Naive thymus-derived CD8-positive, alpha-beta T cell (primary cell): Measurements from ENCODE around the gene RAPGEF1. TPM values are rescaled to one million over a fixed set of nuclear protein-coding genes. Genes with fewer than 3 reads are reported as not detected.
A peak's percentile ranks its signal among the peaks of the same experiment; 100 is the strongest.
"Not testable (repeated sequence)": the region's sequence is repeated elsewhere in the genome, so short reads cannot be mapped to it uniquely, and the experiment has no call there.

ENCODE experiments used
- ATAC-seq, 2 donors: fragments of 150-1000 bp; cut with Tn5 transposase in 1 of 2; sonication (Bioruptor Pico), chemical (Tn5 transposase) in 1 of 2; 1 replicate in 1 of 2; 2 replicates in 1 of 2; pipeline ENCODE4 v1.10.0; 2021; ENCODE audit warnings: mild to moderate bottlenecking in 2 of 2, moderate library complexity in 2 of 2
- POLR2A ChIA-PET: fragments of 350-600 bp; sonication (Branson Sonifier 250); formaldehyde crosslinking; loops from one replicate; lab custom pipeline; 2021; ENCODE audit warnings: antibody characterized with exemption; lab: Charles Lee
- DNase-seq, 10 donors: peaks; one replicate each; pipeline versions ENCODE4 v3.0.0 to v3.0.0-alpha.2; 2020 to 2022
- H3K27ac Mint-ChIP-seq, 10 donors: one replicate each; pipeline ENCODE4 v1.8.0; 2020 to 2022; ENCODE audit warnings: mild to moderate bottlenecking in 10 of 10, mixed read lengths in 10 of 10, moderate library complexity in 4 of 10, inconsistent platforms in 1 of 10
- H3K27me3 Mint-ChIP-seq, 5 donors: one replicate each; pipeline ENCODE4 v1.8.0; 2021 to 2022; ENCODE audit warnings: mixed read lengths in 5 of 5
- H3K36me3 Mint-ChIP-seq, 3 donors: one replicate each; pipeline ENCODE4 v1.8.0; 2020 to 2022; ENCODE audit warnings: mixed read lengths in 3 of 3, mild to moderate bottlenecking in 2 of 3, inconsistent platforms in 1 of 3
- H3K4me1 Mint-ChIP-seq, 4 donors: one replicate each; pipeline ENCODE4 v1.8.0; 2021 to 2022; ENCODE audit warnings: mixed read lengths in 4 of 4
- H3K4me3 Mint-ChIP-seq, 10 donors: one replicate each; pipeline ENCODE4 v1.8.0; 2020 to 2022; ENCODE audit warnings: mild to moderate bottlenecking in 10 of 10, mixed read lengths in 10 of 10, moderate library complexity in 6 of 10, inconsistent platforms in 1 of 10
- H3K9me3 Mint-ChIP-seq, 9 donors: one replicate each; pipeline ENCODE4 v1.8.0; 2020 to 2022; ENCODE audit warnings: mixed read lengths in 9 of 9, mild to moderate bottlenecking in 3 of 9, inconsistent platforms in 1 of 9, moderate library complexity in 1 of 9
- polyA plus RNA-seq, 3 donors: library from polyadenylated mRNA; unstranded; fragments of 300-500 nt; fragmentation: Illumina TruSeq; gene quantifications; one replicate each; pipeline ENCODE4 v1.2.3, GENCODE V29; 2021
- total RNA-seq, 8 experiments: library from RNA in 2 of 8; stranded (reverse) in 2 of 8; gene quantifications; one replicate each; pipeline ENCODE4 v1.2.3 and lab custom pipeline; 2021 to 2026

RAPGEF1 gene
- total and polyA plus RNA-seq, 5 experiments from 2014 or later, result 1.6 to 94.7 (median 9.0) TPM

DNA sequence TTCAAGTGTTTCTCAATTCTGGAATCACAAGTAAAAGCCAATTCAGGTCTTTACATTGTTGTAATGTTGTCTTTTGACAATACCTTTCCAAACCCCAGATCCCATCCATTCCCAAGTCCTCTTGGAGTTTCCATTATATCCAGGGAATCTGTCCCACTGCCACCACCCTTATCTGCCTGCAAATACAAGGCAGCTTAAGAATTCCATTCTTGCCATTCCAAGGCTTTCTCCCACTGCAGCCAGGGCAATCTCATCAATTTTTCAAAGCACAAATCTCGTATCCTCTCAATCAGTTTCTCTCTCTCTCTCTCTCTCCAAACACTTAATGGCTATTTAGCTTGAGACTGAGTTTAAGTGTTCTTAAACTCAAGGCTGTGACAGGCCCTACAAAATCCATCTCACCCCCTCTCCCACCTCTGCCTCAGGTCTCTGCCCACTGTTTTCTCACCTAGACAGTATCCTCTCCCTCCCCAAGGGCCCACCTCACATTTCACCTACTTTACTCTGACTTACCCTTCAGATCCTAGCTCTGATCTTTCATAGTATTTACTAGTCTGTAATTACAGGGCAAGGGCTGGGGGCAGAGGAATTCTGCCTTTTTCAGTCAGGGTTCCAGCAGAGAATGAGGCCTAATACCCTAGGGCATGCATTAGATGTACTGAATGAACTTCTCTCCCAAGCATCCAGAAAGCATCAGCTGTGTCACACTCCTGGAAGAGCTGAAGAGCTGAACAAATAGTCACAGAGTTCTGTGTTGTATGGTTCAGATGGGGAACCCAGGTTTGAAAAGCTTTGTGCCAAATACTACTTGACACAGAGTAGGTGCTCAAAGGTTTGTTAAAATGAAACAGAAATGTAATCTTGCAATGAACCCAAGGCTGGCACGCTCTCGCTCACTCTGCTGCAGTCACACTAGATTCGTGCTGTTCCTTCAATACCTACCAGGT lies 46.0 kb downstream of the RAPGEF1 start:
- H3K4me1 Mint-ChIP-seq, result peaks cover 50 to 95% (median 88%) of the 10 kb centered on the region in 4 donors
- H3K36me3 Mint-ChIP-seq, result peaks cover 0 to 5% (median 0%) of the 10 kb centered on the region in 3 donors
- no peak for ATAC-seq
- DNase-seq, result no peak
- H3K9me3 Mint-ChIP-seq, result no peaks in the 10 kb centered on the region
- POLR2A ChIA-PET, result no interaction called here
- H3K27ac Mint-ChIP-seq, result peak overlapping the region in 5 of 10 donors; percentile 5 to 55 (median 36)
- H3K27me3 Mint-ChIP-seq, result no peaks in the 10 kb centered on the region
- peak overlapping the region in 4 of 10 donors; percentile 1 to 15 (median 2) for H3K4me3 Mint-ChIP-seq

DNA sequence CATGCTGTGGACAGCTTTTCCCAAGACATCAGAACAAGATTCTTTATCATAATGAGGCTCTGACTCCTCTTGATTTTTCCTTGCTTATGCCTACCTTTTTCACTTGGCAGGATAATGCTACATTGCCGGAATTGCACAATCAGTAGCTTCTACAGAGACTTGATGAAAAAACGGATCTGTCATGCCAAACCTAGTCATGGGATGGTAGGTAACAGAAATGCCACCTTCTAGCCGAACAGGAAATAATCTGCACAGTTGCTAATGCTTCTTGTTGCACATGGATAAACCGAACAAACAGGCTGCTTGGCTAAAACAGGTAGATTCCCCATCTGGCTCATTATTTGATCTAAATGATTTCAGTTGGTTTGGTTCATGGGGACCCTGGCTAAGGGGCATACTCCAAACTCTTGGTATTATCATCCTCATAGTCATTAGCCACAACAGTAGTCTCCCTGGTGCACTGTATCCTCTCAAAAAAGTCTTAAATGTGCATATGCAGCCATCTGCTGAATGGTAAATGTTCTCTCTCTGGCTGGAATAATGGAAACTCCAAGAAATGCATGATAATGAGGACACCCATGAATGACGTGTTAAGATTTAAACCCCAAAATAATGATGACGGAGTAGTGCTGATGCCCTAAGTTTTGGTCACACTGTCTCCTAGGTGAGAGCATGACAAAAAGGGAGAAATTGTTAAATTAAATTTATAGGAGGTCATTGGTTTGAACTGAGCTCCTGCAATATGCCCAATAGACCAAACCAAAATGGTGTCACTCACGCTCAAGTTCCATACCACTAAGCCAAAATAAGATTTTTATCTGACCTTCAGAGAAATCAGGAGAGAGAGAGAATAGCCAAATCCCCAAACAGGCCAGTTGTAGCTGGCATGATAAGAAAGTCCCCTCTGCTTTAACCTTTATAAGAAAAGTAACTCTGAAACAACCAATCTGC lies 47.0 kb downstream of the RAPGEF1 start:
- Mint-ChIP-seq H3K4me3 (peak overlapping the region in 1 of 10 donors; percentile 56), H3K36me3 (peaks cover 0 to 5% (median 0%) of the 10 kb centered on the region in 3 donors), H3K4me1 (peaks cover 45 to 92% (median 85%) of the 10 kb centered on the region in 4 donors), H3K9me3 (no peaks in the 10 kb centered on the region), H3K27me3 (no peaks in the 10 kb centered on the region), H3K27ac (peak overlapping the region in 2 of 10 donors; percentile 3 to 45)
- POLR2A ChIA-PET, result interaction anchor here (1.4 kb wide), 1 partner anchor 17 kb away, joined by 3 read pairs; no protein-coding TSS in a partner anchor
- no peak for ATAC-seq
- no peak for DNase-seq

DNA sequence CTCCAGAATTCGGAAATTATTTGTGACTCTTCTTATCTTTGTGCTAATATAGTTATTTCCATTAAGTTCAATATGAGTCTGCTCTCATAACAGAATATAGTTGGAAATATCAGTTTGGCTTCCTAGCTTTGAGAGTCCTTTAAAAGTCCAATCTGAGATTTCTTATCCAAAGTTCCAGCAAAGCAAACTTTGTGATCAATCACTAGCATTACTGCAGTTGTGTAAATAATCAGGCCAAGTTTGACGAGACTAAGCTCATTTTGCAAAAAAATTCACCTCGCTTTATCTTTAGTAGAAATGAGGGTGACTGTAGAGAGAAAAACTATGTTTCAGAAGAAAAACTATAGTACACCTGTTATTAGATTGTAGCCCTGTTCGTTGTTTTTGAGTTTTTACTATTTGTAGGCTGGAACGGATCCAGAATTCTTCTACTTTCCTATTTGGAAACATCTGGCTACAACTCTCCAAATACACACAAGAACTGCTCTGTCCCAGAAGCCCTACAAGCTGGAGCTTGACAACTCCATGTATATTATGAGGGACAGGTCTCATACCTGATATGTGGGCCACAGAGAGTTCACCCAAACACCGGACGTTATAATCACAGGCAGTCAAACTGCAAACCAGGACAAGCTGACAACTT lies 47.8 kb downstream of the RAPGEF1 start:
- peak overlapping the region in 4 of 10 donors; percentile 16 to 45 (median 30) for H3K27ac Mint-ChIP-seq
- H3K9me3 Mint-ChIP-seq, result no peaks in the 10 kb centered on the region
- H3K4me3 Mint-ChIP-seq, result peak overlapping the region in 5 of 10 donors; percentile 20 to 56 (median 33)
- DNase-seq (no peak), ATAC-seq (no peak)
- no peaks in the 10 kb centered on the region for H3K27me3 Mint-ChIP-seq
- peaks cover 45 to 91% (median 83%) of the 10 kb centered on the region in 4 donors for H3K4me1 Mint-ChIP-seq
- POLR2A ChIA-PET, result interaction anchor here (1.4 kb wide), 1 partner anchor 16 kb away, joined by 3 read pairs; no protein-coding TSS in a partner anchor
- peaks cover 0 to 5% (median 0%) of the 10 kb centered on the region in 3 donors for H3K36me3 Mint-ChIP-seq

DNA sequence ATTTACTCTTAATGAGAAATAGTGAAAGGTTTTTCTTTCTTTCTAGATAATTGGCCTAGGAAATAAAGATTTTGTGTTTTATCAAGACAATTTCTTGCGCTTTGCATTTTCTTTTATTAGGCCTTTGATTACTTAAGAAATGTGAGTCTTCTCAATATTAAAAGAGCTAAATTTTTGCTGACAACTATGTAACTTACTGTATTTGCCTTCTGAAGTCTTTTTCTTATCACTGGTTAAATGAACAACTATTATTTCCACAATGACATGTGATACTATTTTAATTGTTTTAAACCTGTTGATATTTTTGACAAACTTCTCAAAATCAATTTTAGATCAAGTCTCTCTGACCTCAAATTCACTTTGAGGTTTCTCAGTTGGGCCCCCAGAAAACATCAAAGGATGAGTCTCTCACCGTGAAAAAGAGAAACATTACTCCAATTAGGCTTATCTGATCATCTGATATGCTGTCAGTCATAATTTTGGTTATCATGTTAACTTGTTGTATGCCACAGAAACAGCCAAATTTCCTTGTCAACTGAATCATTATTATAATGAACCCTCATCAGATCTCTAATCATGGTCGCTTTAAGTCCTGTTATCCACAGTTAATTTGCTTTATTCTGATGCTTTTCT lies 48.8 kb downstream of the RAPGEF1 start:
- Mint-ChIP-seq H3K27ac (peak overlapping the region in 5 of 10 donors; percentile 4 to 80 (median 42)), H3K27me3 (no peaks in the 10 kb centered on the region), H3K4me3 (peak overlapping the region in 8 of 10 donors; percentile 20 to 72 (median 61)), H3K36me3 (peaks cover 0 to 7% (median 0%) of the 10 kb centered on the region in 3 donors), H3K9me3 (no peaks in the 10 kb centered on the region), H3K4me1 (peaks cover 44 to 87% (median 82%) of the 10 kb centered on the region in 4 donors)
- ATAC-seq, result peak; percentile 39 to 61
- peak in 2 of 10 donors; percentile 26 to 31 for DNase-seq
- POLR2A ChIA-PET, result no interaction called here

DNA sequence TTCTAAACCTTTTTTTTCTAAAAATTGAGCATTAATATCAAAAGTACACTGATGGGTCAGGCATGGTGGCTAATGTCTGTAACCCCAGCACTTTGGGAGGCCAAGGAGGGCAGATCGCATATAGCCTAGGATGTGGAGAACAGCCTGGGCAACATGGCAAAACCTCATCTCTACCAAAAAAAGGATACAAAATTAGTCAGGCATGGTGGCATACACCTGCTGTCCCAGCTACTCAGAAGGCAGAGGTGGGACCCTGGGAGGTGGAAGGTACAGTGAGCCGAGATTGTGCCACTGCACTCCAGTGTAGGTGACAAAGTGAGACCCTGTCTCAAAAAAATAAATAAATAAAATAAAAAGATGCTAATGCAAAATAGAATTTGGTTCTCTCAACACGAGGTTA lies 49.4 kb downstream of the RAPGEF1 start:
- H3K36me3 Mint-ChIP-seq, result peaks cover 0 to 4% (median 0%) of the 10 kb centered on the region in 3 donors
- H3K4me1 Mint-ChIP-seq, result peaks cover 40 to 87% (median 77%) of the 10 kb centered on the region in 4 donors
- H3K9me3 Mint-ChIP-seq, result no peaks in the 10 kb centered on the region
- peak overlapping the region in 5 of 10 donors; percentile 7 to 42 (median 28) for H3K27ac Mint-ChIP-seq
- peak overlapping the region in 4 of 10 donors; percentile 17 to 56 (median 38) for H3K4me3 Mint-ChIP-seq
- DNase-seq (no peak), ATAC-seq (no peak)
- POLR2A ChIA-PET, result no interaction called here
- H3K27me3 Mint-ChIP-seq, result no peaks in the 10 kb centered on the region

DNA sequence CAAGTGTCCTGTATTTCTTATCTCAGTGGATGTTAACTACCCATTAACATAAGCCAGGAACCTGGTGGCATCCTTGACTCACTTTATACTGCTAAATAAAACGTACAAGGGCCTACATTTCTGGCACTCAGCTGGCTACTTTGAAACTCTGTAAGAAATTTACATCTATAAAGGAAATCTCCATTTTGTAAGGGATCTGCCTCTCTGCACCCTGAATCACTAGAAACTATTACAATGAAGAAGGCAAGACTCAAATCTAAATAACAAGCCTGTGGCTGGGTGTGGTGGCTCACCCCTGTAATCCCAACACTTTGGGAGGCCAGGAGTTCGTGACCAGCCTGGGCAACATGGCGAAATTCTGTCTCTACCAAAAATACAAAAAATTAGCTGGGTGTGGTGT lies 51.5 kb downstream of the RAPGEF1 start:
- POLR2A ChIA-PET, result no interaction called here
- no peak for ATAC-seq
- Mint-ChIP-seq H3K4me3 (no peak overlapping the region), H3K9me3 (no peaks in the 10 kb centered on the region), H3K27me3 (no peaks in the 10 kb centered on the region), H3K4me1 (peaks cover 31 to 83% (median 67%) of the 10 kb centered on the region in 4 donors), H3K36me3 (peaks cover 0 to 4% (median 0%) of the 10 kb centered on the region in 3 donors), H3K27ac (peak overlapping the region in 2 of 10 donors; percentile 34 to 39)
- DNase-seq, result no peak

DNA sequence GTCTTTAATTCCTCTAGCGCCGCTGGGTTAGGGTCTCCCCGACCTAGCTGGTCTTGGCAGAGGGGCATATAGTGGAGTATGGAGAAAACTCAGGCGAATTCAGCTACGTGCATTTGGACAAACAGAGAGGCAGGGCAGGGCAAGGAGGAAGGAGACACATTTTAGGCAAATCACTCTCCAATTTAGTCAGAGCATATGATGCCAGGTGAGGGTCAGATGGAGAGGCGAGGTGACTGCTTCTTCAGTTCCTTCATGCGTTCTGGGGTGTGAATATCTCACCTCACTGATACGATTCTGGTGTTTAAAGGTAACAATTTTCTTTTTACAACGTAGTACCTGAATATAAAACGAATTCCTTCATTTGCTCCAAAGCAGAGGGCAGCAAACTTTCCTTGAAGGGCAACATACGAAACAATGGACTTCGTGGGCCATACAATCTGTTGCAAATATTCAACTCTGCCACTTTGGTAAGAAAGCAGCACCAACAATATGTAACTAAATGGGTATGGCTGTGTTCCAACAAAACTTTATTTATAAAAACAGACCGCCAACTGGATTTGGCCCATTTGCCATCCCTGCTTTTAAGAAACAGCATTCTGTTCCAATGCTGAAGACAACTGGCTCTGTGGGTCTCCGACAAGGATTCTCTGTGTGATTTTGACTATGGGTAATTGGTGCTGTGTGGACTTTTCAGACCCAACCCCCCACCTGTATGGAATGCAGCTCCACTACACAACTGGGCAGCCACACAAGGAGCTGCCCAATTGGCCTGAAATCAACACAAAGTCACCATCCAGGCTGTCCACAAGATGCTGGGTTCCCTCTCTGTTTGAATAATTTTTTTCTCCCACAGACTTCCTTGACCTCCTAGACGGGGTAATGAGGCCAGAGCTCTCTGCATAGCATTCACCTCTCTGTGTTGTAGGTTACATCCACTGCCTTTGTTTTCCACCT lies 53.8 kb downstream of the RAPGEF1 start:
- peaks cover 23 to 78% (median 58%) of the 10 kb centered on the region in 4 donors for H3K4me1 Mint-ChIP-seq
- no peak overlapping the region for H3K4me3 Mint-ChIP-seq
- H3K27ac Mint-ChIP-seq, result peak overlapping the region in 5 of 10 donors; percentile 2 to 49 (median 23)
- no peaks in the 10 kb centered on the region for H3K27me3 Mint-ChIP-seq
- DNase-seq, result no peak
- ATAC-seq, result no peak
- H3K36me3 Mint-ChIP-seq, result peaks cover 0 to 4% (median 0%) of the 10 kb centered on the region in 3 donors
- H3K9me3 Mint-ChIP-seq, result no peaks in the 10 kb centered on the region
- POLR2A ChIA-PET, result no interaction called here

DNA sequence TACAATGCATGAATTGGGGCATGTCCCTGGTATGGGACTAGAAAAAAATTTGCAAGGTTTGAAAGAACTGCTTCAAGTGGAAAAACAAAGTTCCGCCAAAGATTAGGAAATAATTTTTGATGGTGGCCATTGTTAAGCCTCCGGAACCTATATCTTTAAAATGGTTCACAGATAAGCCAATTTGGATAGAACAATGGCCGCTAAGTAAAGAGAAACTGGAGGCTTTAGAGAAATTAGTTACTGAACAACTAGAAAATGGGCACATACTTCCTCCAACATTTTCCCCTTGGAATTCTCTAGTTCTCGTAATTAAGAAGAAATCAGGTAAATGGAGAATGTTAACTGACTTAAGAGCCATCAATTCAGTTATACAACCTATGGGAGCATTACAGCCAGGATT lies 56.8 kb downstream of the RAPGEF1 start:
- DNase-seq, POLR2A ChIA-PET, H3K4me3 Mint-ChIP-seq, H3K36me3 Mint-ChIP-seq, ATAC-seq, H3K9me3 Mint-ChIP-seq, H3K27me3 Mint-ChIP-seq: not testable (repeated sequence)
- H3K4me1 Mint-ChIP-seq, result peaks cover 36 to 84% (median 67%) of the 10 kb centered on the region in 4 donors
- H3K27ac Mint-ChIP-seq, result peak overlapping the region in 1 of 10 donors; percentile 15

DNA sequence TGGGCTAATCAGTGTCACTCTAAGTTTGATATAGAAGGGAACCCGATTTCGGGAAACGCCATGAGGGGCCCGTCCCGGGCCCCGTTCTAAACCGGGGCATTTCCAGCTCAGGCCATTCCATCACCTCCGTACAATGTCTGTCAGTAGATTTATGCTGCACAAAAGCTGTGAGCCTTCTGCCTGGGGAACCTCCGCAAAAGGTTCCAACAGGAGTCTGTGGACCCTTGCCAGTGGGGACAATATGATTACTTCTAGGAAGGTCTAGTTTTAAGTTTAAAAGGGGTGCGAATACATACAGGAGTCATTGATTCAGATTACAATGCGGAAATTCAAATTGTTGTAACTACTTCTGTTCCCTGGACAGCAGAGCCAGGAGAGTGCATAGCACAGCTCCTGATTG lies 57.6 kb downstream of the RAPGEF1 start:
- H3K9me3 Mint-ChIP-seq, result no peaks in the 10 kb centered on the region
- no peaks in the 10 kb centered on the region for H3K27me3 Mint-ChIP-seq
- POLR2A ChIA-PET, result no interaction called here
- peaks cover 42 to 85% (median 69%) of the 10 kb centered on the region in 4 donors for H3K4me1 Mint-ChIP-seq
- H3K36me3 Mint-ChIP-seq, result peaks cover 0 to 4% (median 0%) of the 10 kb centered on the region in 3 donors
- no peak overlapping the region for H3K4me3 Mint-ChIP-seq
- DNase-seq (no peak), ATAC-seq (no peak)
- peak overlapping the region in 4 of 10 donors; percentile 15 to 80 (median 42) for H3K27ac Mint-ChIP-seq

DNA sequence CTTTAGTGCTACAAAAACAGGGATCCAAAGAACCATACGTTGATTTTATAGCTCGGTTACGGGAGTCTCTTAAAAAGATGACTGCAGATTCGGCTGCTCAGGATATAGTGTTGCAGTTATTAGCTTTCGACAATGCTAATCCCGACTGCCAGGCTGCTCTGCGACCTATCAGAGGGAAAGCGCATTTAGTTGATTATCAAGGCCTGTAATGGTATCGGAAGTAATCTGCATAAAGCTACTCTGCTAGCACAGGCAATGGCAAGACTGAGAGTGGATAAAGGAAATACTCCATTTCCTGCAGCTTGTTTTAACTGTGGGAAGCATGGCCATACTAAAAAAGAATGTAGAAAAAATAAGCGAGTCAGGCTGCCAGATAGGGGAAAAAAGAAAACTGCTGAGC lies 58.0 kb downstream of the RAPGEF1 start:
- not testable (repeated sequence) for H3K9me3 Mint-ChIP-seq, H3K36me3 Mint-ChIP-seq

More for the DNA sequence above, 58.0 kb downstream of the RAPGEF1 start:
- Mint-ChIP-seq H3K4me1 (peaks cover 46 to 86% (median 72%) of the 10 kb centered on the region in 4 donors), H3K27ac (peak overlapping the region in 1 of 10 donors; percentile 2)
- DNase-seq, ATAC-seq, POLR2A ChIA-PET, H3K27me3 Mint-ChIP-seq, H3K4me3 Mint-ChIP-seq: not testable (repeated sequence)
